ENCODE measurements around the gene IREB2. TPM values are rescaled to one million over a fixed set of nuclear protein-coding genes. Genes with fewer than 3 reads are reported as not detected.
A peak's percentile ranks its signal among the peaks of the same experiment; 100 is the strongest.

IREB2 gene
- total and polyA plus RNA-seq, 2 of the 13 experiments (the other 11 are each of a cell fraction or from before 2014, with no cell fraction given), result 24.2 to 30.4 TPM

DNA sequence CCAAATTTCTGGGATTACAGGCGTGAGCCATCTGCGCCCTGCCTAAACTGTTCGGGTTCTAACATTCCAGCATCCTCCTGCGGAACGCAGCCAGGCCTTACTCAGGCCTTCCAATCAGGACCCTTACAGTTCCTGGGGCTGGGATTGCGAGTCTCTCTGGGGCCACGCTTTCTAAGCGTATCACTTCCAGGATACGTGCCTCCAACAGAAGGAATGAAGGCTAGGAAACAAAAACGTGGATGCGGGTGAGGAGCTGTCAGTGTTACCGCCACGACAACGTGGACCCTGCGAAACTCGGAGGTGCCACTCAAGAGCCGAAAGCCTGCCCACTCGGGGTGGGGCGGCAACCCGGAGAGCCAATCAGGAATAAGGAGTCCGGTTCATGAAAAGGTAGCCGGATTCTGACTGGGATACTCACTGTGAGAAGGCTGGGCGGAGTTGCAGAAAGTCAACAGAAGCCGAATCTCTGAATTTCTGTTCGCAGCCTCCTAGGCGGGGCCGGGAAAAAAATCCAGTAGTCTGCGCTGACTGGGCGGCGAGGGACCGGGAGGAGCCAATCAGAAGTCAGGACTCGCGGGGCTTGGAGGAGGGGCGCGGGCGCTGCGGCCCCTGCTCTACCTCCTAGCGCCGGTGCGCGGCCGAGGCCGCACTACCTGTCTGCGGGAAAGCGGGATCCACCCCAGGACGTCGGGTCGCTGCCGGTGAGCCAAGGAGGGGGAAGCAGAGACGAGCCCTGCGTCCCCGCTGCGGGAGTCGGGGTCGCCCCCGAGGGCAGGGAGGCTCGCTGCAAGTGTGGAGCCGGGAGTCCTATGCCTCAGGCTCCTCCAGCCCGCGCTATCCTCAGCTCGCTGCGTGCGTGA, 69.2 kb downstream of the IREB2 start, which contains the start of gene HYKK (continued):
- TF ChIP-seq, protein P1, sequence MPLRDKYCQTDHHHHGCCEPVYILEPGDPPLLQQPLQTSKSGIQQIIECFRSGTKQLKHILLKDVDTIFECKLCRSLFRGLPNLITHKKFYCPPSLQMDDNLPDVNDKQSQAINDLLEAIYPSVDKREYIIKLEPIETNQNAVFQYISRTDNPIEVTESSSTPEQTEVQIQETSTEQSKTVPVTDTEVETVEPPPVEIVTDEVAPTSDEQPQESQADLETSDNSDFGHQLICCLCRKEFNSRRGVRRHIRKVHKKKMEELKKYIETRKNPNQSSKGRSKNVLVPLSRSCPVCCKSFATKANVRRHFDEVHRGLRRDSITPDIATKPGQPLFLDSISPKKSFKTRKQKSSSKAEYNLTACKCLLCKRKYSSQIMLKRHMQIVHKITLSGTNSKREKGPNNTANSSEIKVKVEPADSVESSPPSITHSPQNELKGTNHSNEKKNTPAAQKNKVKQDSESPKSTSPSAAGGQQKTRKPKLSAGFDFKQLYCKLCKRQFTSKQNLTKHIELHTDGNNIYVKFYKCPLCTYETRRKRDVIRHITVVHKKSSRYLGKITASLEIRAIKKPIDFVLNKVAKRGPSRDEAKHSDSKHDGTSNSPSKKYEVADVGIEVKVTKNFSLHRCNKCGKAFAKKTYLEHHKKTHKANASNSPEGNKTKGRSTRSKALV (CRISPR knock-in tag; IDR thresholded peaks at IDR 0.05), result no peak
- no peak for TF ChIP-seq FOXA1 (IDR thresholded peaks at IDR 0.05)
- peak; percentile 64 for TF ChIP-seq FOXA1 (CRISPR knock-in tag; IDR thresholded peaks at IDR 0.05)
- TF ChIP-seq DR1 (CRISPR knock-in tag; IDR thresholded peaks at IDR 0.05), result no peak; the same call in 1 of the 2 replicates
- TF ChIP-seq ZNF337 (CRISPR knock-in tag; IDR thresholded peaks at IDR 0.05; ENCODE audit: borderline replicate concordance, low read depth), result no peak
- no peak for TF ChIP-seq ZNF839 (CRISPR knock-in tag; IDR thresholded peaks at IDR 0.05; ENCODE audit: borderline replicate concordance)
- TF ChIP-seq, protein P2, sequence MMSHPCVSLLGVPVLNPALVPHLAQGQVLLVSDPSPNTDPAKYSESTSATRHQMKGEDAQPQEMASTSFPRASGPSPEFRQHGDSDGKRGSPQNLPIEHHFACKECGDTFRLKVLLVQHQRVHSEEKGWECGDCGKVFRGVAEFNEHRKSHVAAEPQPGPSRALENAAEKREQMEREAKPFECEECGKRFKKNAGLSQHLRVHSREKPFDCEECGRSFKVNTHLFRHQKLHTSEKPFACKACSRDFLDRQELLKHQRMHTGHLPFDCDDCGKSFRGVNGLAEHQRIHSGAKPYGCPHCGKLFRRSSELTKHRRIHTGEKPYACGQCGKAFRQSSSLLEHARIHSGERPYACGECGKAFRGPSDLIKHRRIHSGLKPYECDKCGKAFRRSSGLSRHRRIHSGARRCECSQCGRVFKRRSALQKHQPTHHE (CRISPR knock-in tag; IDR thresholded peaks at IDR 0.05; ENCODE audit: borderline replicate concordance), result no peak
- TF ChIP-seq PHB2 (IDR thresholded peaks at IDR 0.05; ENCODE audit: partially characterized antibody), result no peak
- TF ChIP-seq CREB1 (IDR thresholded peaks at IDR 0.05), result 0 out of 2 replicates have a peak, but pooled peaks have one; percentile 15
- peak; percentile 66; the same call in 1 of the 2 replicates for TF ChIP-seq CREB1 (CRISPR knock-in tag; IDR thresholded peaks at IDR 0.05)
- TF ChIP-seq, protein P3, sequence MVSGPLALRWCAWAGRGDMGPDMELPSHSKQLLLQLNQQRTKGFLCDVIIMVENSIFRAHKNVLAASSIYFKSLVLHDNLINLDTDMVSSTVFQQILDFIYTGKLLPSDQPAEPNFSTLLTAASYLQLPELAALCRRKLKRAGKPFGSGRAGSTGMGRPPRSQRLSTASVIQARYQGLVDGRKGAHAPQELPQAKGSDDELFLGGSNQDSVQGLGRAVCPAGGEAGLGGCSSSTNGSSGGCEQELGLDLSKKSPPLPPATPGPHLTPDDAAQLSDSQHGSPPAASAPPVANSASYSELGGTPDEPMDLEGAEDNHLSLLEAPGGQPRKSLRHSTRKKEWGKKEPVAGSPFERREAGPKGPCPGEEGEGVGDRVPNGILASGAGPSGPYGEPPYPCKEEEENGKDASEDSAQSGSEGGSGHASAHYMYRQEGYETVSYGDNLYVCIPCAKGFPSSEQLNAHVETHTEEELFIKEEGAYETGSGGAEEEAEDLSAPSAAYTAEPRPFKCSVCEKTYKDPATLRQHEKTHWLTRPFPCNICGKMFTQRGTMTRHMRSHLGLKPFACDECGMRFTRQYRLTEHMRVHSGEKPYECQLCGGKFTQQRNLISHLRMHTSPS (CRISPR knock-in tag; IDR thresholded peaks at IDR 0.05; ENCODE audit: low read depth), result no peak
- TF ChIP-seq NFIB (CRISPR knock-in tag; IDR thresholded peaks at IDR 0.05; ENCODE audit: borderline replicate concordance), result no peak
- TF ChIP-seq ZNF556 (CRISPR knock-in tag; IDR thresholded peaks at IDR 0.05; ENCODE audit: borderline replicate concordance), result no peak
- TF ChIP-seq HNRNPLL (IDR thresholded peaks at IDR 0.05; ENCODE audit: low read depth, low read length, poor library complexity, severe bottlenecking), result peak; percentile 89
- TF ChIP-seq MIER3 (CRISPR knock-in tag; IDR thresholded peaks at IDR 0.05; ENCODE audit: borderline replicate concordance), result no peak
- TF ChIP-seq U2AF1 (optimal IDR thresholded peaks at IDR 0.05; ENCODE audit: low read depth, low read length), result no peak
- peak; percentile 5; the same call in 1 of the 2 replicates for TF ChIP-seq SPEN (CRISPR knock-in tag; IDR thresholded peaks at IDR 0.05; ENCODE audit: low read depth)
- TF ChIP-seq SOX5 (CRISPR knock-in tag; IDR thresholded peaks at IDR 0.05; ENCODE audit: borderline replicate concordance), result no peak
- no peak for TF ChIP-seq FLYWCH1 (CRISPR knock-in tag; IDR thresholded peaks at IDR 0.05)
- no peak for TF ChIP-seq MZF1 (CRISPR knock-in tag; IDR thresholded peaks at IDR 0.05; ENCODE audit: borderline replicate concordance)
- TF ChIP-seq, protein P4, sequence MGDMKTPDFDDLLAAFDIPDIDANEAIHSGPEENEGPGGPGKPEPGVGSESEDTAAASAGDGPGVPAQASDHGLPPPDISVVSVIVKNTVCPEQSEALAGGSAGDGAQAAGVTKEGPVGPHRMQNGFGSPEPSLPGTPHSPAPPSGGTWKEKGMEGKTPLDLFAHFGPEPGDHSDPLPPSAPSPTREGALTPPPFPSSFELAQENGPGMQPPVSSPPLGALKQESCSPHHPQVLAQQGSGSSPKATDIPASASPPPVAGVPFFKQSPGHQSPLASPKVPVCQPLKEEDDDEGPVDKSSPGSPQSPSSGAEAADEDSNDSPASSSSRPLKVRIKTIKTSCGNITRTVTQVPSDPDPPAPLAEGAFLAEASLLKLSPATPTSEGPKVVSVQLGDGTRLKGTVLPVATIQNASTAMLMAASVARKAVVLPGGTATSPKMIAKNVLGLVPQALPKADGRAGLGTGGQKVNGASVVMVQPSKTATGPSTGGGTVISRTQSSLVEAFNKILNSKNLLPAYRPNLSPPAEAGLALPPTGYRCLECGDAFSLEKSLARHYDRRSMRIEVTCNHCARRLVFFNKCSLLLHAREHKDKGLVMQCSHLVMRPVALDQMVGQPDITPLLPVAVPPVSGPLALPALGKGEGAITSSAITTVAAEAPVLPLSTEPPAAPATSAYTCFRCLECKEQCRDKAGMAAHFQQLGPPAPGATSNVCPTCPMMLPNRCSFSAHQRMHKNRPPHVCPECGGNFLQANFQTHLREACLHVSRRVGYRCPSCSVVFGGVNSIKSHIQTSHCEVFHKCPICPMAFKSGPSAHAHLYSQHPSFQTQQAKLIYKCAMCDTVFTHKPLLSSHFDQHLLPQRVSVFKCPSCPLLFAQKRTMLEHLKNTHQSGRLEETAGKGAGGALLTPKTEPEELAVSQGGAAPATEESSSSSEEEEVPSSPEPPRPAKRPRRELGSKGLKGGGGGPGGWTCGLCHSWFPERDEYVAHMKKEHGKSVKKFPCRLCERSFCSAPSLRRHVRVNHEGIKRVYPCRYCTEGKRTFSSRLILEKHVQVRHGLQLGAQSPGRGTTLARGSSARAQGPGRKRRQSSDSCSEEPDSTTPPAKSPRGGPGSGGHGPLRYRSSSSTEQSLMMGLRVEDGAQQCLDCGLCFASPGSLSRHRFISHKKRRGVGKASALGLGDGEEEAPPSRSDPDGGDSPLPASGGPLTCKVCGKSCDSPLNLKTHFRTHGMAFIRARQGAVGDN (CRISPR knock-in tag; IDR thresholded peaks at IDR 0.05), result peak; percentile 85

All from HepG2 (cell line).